Spleen (tissue), 7 donors: ENCODE measurements around the gene ARSD.

Experiments used
- CTCF ChIP-seq, 11 experiments: fragments of 200-600 bp in 7 of 11; fragments of 450-650 bp in 4 of 11; sonication (generic) in 4 of 11; IDR thresholded peaks in 8 of 11; conservative IDR thresholded peaks in 3 of 11; 1 replicate in 7 of 11; 2 replicates in 4 of 11; pipeline versions ENCODE4 v1.4.0 to v1.8.0; 2016 to 2021; ENCODE audit warnings: antibody characterized with exemption in 11 of 11, inconsistent platforms in 4 of 11, mild to moderate bottlenecking in 1 of 11
- POLR2A ChIP-seq, 3 donors: fragments of 450-650 bp; IDR thresholded peaks; one replicate each; pipeline ENCODE4 v1.5.1; 2017; ENCODE audit warnings: antibody characterized with exemption in 3 of 3, mild to moderate bottlenecking in 1 of 3
- POLR2AphosphoS5 ChIP-seq, 3 donors: sonication (generic); formaldehyde crosslinking; IDR thresholded peaks; one replicate each; pipeline ENCODE4 v1.5.1; 2017; ENCODE audit warnings: antibody characterized with exemption in 3 of 3
- donor health status: DM: no; HTN: no; CAD: no; lungs with moderate emphysema.
- donor health status: DM: no; HTN: no; CAD: no.
- donor health status: DM: no; HTN: no; CAD: no.

- TF ChIP-seq CTCF (IDR thresholded peaks at IDR 0.05 in 8 of 11, conservative IDR thresholded peaks at IDR 0.05 in 3 of 11) (no peak), POLR2A (IDR thresholded peaks at IDR 0.05) (no peak), POLR2AphosphoS5 (IDR thresholded peaks at IDR 0.05) (no peak)
These were observed 37.9 kb upstream of the ARSD start for GRCh38 chrX:2967012-2967411.
